ENCODE results near the gene ESR1. TPM values are rescaled to one million over a fixed set of nuclear protein-coding genes. Genes with fewer than 3 reads are reported as not detected.

ESR1 gene
- total RNA-seq, 1 experiment from 2014 or later, result not detected

DNA sequence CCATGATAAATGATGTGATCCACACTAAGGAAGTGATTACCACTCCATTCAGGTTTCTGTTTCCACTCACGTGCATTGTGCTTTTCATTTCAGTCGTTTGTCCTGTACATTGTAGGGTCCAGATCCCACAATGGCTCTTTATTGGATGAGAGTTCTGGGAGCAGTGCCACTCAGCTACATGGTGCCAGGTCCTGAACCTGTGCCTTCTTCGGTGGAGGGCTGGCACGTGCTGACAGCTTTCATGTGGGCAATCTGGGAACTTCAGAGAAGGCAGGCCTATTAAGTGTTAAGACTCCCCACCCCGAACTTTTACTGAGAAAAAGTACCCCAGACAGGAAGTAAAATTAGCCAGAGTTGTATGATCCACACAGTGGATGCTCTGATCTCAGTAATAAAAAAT, 255.0 kb downstream of the ESR1 start:
- no peak overlapping the region for H3K9ac ChIP-seq (ENCODE audit: extremely low read depth, insufficient read length, low read length)
- no peak overlapping the region for H4K91ac ChIP-seq (ENCODE audit: insufficient read length, low read depth, low read length)
- H3K27ac ChIP-seq (ENCODE audit: insufficient read length, low read depth, low read length), result no peak overlapping the region
- H4K8ac ChIP-seq (replicated peaks; ENCODE audit: insufficient read length, low read depth, low read length), result no peak overlapping the region
- Mint-ChIP-seq H3K27me3 (ENCODE audit: low read depth) (no peaks in the 10 kb centered on the region), H3K9me3 (no peaks in the 10 kb centered on the region), H3K36me3 (ENCODE audit: insufficient read depth in 1 of 3, low read depth in 3 of 3) (no peaks in the 10 kb centered on the region), H3K4me1 (peaks cover 18 to 23% of the 10 kb centered on the region in 2 experiments), H3K4me3 (no peak overlapping the region), H3K27ac (no peak overlapping the region)
- H4K5ac ChIP-seq (ENCODE audit: insufficient read length, low read depth, low read length), result no peak overlapping the region
- TF ChIP-seq, protein P1, sequence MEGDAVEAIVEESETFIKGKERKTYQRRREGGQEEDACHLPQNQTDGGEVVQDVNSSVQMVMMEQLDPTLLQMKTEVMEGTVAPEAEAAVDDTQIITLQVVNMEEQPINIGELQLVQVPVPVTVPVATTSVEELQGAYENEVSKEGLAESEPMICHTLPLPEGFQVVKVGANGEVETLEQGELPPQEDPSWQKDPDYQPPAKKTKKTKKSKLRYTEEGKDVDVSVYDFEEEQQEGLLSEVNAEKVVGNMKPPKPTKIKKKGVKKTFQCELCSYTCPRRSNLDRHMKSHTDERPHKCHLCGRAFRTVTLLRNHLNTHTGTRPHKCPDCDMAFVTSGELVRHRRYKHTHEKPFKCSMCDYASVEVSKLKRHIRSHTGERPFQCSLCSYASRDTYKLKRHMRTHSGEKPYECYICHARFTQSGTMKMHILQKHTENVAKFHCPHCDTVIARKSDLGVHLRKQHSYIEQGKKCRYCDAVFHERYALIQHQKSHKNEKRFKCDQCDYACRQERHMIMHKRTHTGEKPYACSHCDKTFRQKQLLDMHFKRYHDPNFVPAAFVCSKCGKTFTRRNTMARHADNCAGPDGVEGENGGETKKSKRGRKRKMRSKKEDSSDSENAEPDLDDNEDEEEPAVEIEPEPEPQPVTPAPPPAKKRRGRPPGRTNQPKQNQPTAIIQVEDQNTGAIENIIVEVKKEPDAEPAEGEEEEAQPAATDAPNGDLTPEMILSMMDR (conservative IDR thresholded peaks at IDR 0.05), result no peak
- no peaks in the 10 kb centered on the region for H4K20me1 ChIP-seq (ENCODE audit: control insufficient read depth, insufficient read depth, insufficient read length)
- H2AFZ ChIP-seq (ENCODE audit: low read length), result no peak overlapping the region
- no peak for DNase-seq
- H3K79me2 ChIP-seq (ENCODE audit: insufficient read depth, low read length), result no peaks in the 10 kb centered on the region
- no peak overlapping the region for H2BK12ac ChIP-seq (ENCODE audit: insufficient read length, low read depth, low read length)
- no peaks in the 10 kb centered on the region for H3K23me2 ChIP-seq (ENCODE audit: insufficient read length, low read depth, low read length, poor library complexity, severe bottlenecking)
- no peak overlapping the region for H3K4me2 ChIP-seq (ENCODE audit: insufficient read depth, insufficient read length, low read length)
- no peak overlapping the region for H3K14ac ChIP-seq (ENCODE audit: insufficient read depth, low read length)
- H3K18ac ChIP-seq (ENCODE audit: insufficient read length, low read depth, low read length), result no peak overlapping the region
- no peak overlapping the region for H2BK15ac ChIP-seq (ENCODE audit: low read depth, low read length)
- no peak overlapping the region for H2BK5ac ChIP-seq (ENCODE audit: insufficient read length, low read length)
- no peaks in the 10 kb centered on the region; the same call in 1 of the 2 replicates for H3K4me1 ChIP-seq (ENCODE audit: insufficient read depth, low read length)
- H3K27me3 ChIP-seq (ENCODE audit: insufficient read depth, low read length), result no peaks in the 10 kb centered on the region
- WGBS (ENCODE audit: extremely low coverage, insufficient read length, low lambda C conversion rate), result no CpG with 5 or more reads among the region's 5 CpGs
- H2BK120ac ChIP-seq (ENCODE audit: low read depth, low read length, poor library complexity, severe bottlenecking), result no peak overlapping the region
- H2BK20ac ChIP-seq (ENCODE audit: low read depth, low read length, poor library complexity, severe bottlenecking), result no peak overlapping the region
- no peak overlapping the region for H3K23ac ChIP-seq (ENCODE audit: insufficient read length, low read depth, low read length)
- no peak overlapping the region for H3K56ac ChIP-seq (ENCODE audit: insufficient read length, low read depth, low read length)
- no peaks in the 10 kb centered on the region for H3K79me1 ChIP-seq (ENCODE audit: insufficient read depth, low read depth, low read length, poor library complexity, severe bottlenecking)
- H3K9me3 ChIP-seq (ENCODE audit: control insufficient read depth, low read depth, low read length), result no peaks in the 10 kb centered on the region
- no peak overlapping the region for H2AK5ac ChIP-seq (ENCODE audit: insufficient read length, low read length)
- no peak overlapping the region for H3T11ph ChIP-seq (ENCODE audit: low read length)
- H3K4ac ChIP-seq (ENCODE audit: low read depth, low read length), result no peak overlapping the region
